Uterus (tissue), 2 donors: ENCODE data around the gene TWIST1.

Experiments used
- CTCF ChIP-seq, 4 experiments: fragments of 200-600 bp in 2 of 4; fragments of 450-650 bp in 2 of 4; sonication (generic) in 2 of 4; IDR thresholded peaks; one replicate each; pipeline ENCODE4 v1.5.1; 2016 to 2019; ENCODE audit warnings: antibody characterized with exemption in 4 of 4, mild to moderate bottlenecking in 2 of 4, moderate library complexity in 1 of 4
- POLR2A ChIP-seq, 2 donors: fragments of 450-650 bp; IDR thresholded peaks; one replicate each; pipeline ENCODE4 v1.6.1; 2016; ENCODE audit warnings: antibody characterized with exemption in 2 of 2, mild to moderate bottlenecking in 1 of 2, moderate library complexity in 1 of 2

GRCh38 chr7:19107356-19108146, 9.9 kb downstream of the TWIST1 start:
- no peak for TF ChIP-seq CTCF (IDR thresholded peaks at IDR 0.05)
- no peak for TF ChIP-seq POLR2A (IDR thresholded peaks at IDR 0.05)
